Neuronal stem cell (in vitro differentiated cells): ENCODE data around the gene CPXM2.

ENCODE experiments used
- DNase-seq: peaks from one replicate; pipeline ENCODE4 v3.0.0-alpha.2; 2013; ENCODE audit warnings: low spot score
- H2AFZ ChIP-seq: one replicate; pipeline ENCODE4 v1.6.1; 2013; ENCODE audit warnings: mild to moderate bottlenecking, low read length, inconsistent platforms
- H2AK5ac ChIP-seq: 2 replicates; pipeline ENCODE4 v1.6.1; 2013; ENCODE audit warnings: low read depth, mild to moderate bottlenecking, inconsistent platforms, low read length, moderate library complexity, mixed read lengths
- H2BK120ac ChIP-seq: 2 replicates; pipeline ENCODE4 v1.6.1; 2013; ENCODE audit warnings: low read depth, mild to moderate bottlenecking, inconsistent platforms, low read length, moderate library complexity, mixed read lengths
- H2BK12ac ChIP-seq: one replicate; pipeline ENCODE4 v1.6.1; 2013; ENCODE audit warnings: low read length, inconsistent platforms
- H2BK15ac ChIP-seq: 2 replicates; pipeline ENCODE4 v1.6.1; 2013; ENCODE audit warnings: mild to moderate bottlenecking, low read length, inconsistent platforms, mixed read lengths
- H2BK5ac ChIP-seq: one replicate; pipeline ENCODE4 v1.6.1; 2013; ENCODE audit warnings: inconsistent platforms, mild to moderate bottlenecking, low read length, moderate library complexity
- H3K14ac ChIP-seq: one replicate; pipeline ENCODE4 v1.6.1; 2013; ENCODE audit warnings: low read length, inconsistent platforms
- H3K18ac ChIP-seq: 2 replicates; pipeline ENCODE4 v1.6.1; 2013; ENCODE audit warnings: low read length, inconsistent platforms
- H3K23ac ChIP-seq: 2 replicates; pipeline ENCODE4 v1.6.1; 2013; ENCODE audit warnings: low read depth, mild to moderate bottlenecking, mixed read lengths, low read length, inconsistent platforms; ENCODE audit not compliant: poor library complexity
- H3K27ac ChIP-seq: replicated peaks from 3 replicates; pipeline ENCODE4 v1.5.1; 2013; ENCODE audit warnings: low read length, inconsistent platforms
- H3K27me3 ChIP-seq, 3 experiments: 2 replicates each; pipeline ENCODE4 v1.6.1; 2013; ENCODE audit warnings: low read length in 3 of 3, mild to moderate bottlenecking in 2 of 3, inconsistent platforms in 1 of 3, low read depth in 1 of 3, mixed read lengths in 1 of 3, moderate library complexity in 1 of 3; ENCODE audit not compliant: control insufficient read depth in 3 of 3, insufficient read depth in 3 of 3
- H3K36me3 ChIP-seq, 2 donors: replicated peaks in 1 of 2; 2 replicates each; pipeline ENCODE4 v1.6.1; 2013; ENCODE audit warnings: low read length in 2 of 2; ENCODE audit not compliant: control insufficient read depth in 2 of 2, insufficient read depth in 2 of 2
- H3K4ac ChIP-seq: 2 replicates; pipeline ENCODE4 v1.6.1; 2013; ENCODE audit warnings: inconsistent platforms, mild to moderate bottlenecking, low read length, moderate library complexity
- H3K4me1 ChIP-seq, 2 donors: 1 replicate in 1 of 2; 2 replicates in 1 of 2; pipeline ENCODE4 v1.6.1; 2013; ENCODE audit warnings: low read length in 2 of 2, low read depth in 1 of 2; ENCODE audit not compliant: control insufficient read depth in 2 of 2, insufficient read depth in 1 of 2
- H3K4me2 ChIP-seq: one replicate; pipeline ENCODE4 v1.6.1; 2013; ENCODE audit warnings: mild to moderate bottlenecking, low read length, inconsistent platforms; ENCODE audit not compliant: insufficient read depth, poor library complexity, severe bottlenecking
- H3K4me3 ChIP-seq, 2 donors: 2 replicates each; pipeline ENCODE4 v1.5.1; 2013; ENCODE audit warnings: low read length in 2 of 2, mild to moderate bottlenecking in 2 of 2, inconsistent platforms in 1 of 2, moderate library complexity in 1 of 2
- H3K79me1 ChIP-seq: one replicate; pipeline ENCODE4 v1.6.1; 2013; ENCODE audit warnings: low read depth, mild to moderate bottlenecking, inconsistent platforms, low read length, moderate library complexity
- H3K9ac ChIP-seq: one replicate; pipeline ENCODE4 v1.6.1; 2013; ENCODE audit warnings: mild to moderate bottlenecking, low read depth, low read length, inconsistent platforms; ENCODE audit not compliant: poor library complexity
- H3K9me3 ChIP-seq, 2 donors: replicated peaks in 1 of 2; 2 replicates each; pipeline versions ENCODE3 to v1.6.1; 2013; ENCODE audit warnings: low read length in 2 of 2, mild to moderate bottlenecking in 2 of 2, inconsistent platforms in 1 of 2, low read depth in 1 of 2, mixed read lengths in 1 of 2, moderate library complexity in 1 of 2; ENCODE audit not compliant: control insufficient read depth in 2 of 2, insufficient read depth in 1 of 2
- H4K8ac ChIP-seq: one replicate; pipeline ENCODE4 v1.6.1; 2013; ENCODE audit warnings: low read depth, mild to moderate bottlenecking, inconsistent platforms, low read length, moderate library complexity
- H4K91ac ChIP-seq: one replicate; pipeline ENCODE4 v1.6.1; 2013; ENCODE audit warnings: low read length, low read depth, mild to moderate bottlenecking, inconsistent platforms; ENCODE audit not compliant: poor library complexity
- whole genome bisulfite sequencing, 2 donors: extraction: QIAGEN DNeasy Blood & Tissue Kit; methylation state at CpG; one replicate each; pipeline ENCODE4 v1.1.7; 2013; ENCODE audit warnings: missing lambda C conversion rate in 2 of 2, mixed read lengths in 1 of 2; ENCODE audit not compliant: insufficient read length in 2 of 2, insufficient replicate concordance in 1 of 2; ENCODE audit errors: extremely low coverage in 2 of 2; 5-methylcytosine and 5-hydroxymethylcytosine counted together

Gene CPXM2

GRCh38 chr10:123704812-123705211, 186.8 kb downstream of the CPXM2 start:
- no peak overlapping the region for H3K14ac ChIP-seq
- no peak overlapping the region for H2AK5ac ChIP-seq
- no peak overlapping the region for H2BK120ac ChIP-seq
- no peaks in the 10 kb centered on the region for H3K9me3 ChIP-seq
- no peak overlapping the region for H2AFZ ChIP-seq
- H4K8ac ChIP-seq = no peak overlapping the region
- no peak overlapping the region for H3K4me3 ChIP-seq
- no peaks in the 10 kb centered on the region for H3K4me1 ChIP-seq
- no peak for DNase-seq
- no CpG with 5 or more reads among the region's 6 CpGs for WGBS, 2 donors
- H3K4me2 ChIP-seq = no peak overlapping the region
- H3K4ac ChIP-seq = no peak overlapping the region
- H4K91ac ChIP-seq = no peak overlapping the region
- no peaks in the 10 kb centered on the region for H3K36me3 ChIP-seq
- H3K27ac ChIP-seq = no peak overlapping the region
- H3K9ac ChIP-seq = no peak overlapping the region
- no peak overlapping the region for H2BK5ac ChIP-seq
- H2BK15ac ChIP-seq = no peak overlapping the region
- H3K27me3 ChIP-seq = no peaks in the 10 kb centered on the region
- no peaks in the 10 kb centered on the region for H3K79me1 ChIP-seq
- H3K18ac ChIP-seq = no peak overlapping the region
- no peak overlapping the region for H3K23ac ChIP-seq
- H2BK12ac ChIP-seq = no peak overlapping the region

GRCh38 chr10:123704076-123704475, 187.5 kb downstream of the CPXM2 start:
- H3K23ac ChIP-seq = no peak overlapping the region
- no peaks in the 10 kb centered on the region for H3K79me1 ChIP-seq
- no peak overlapping the region for H3K4me2 ChIP-seq
- no peak overlapping the region for H3K4me3 ChIP-seq
- no peak overlapping the region for H2AK5ac ChIP-seq
- H3K18ac ChIP-seq = no peak overlapping the region
- no peaks in the 10 kb centered on the region for H3K4me1 ChIP-seq
- H3K36me3 ChIP-seq = no peaks in the 10 kb centered on the region
- no peaks in the 10 kb centered on the region for H3K9me3 ChIP-seq
- no peak overlapping the region for H2BK15ac ChIP-seq
- H2AFZ ChIP-seq = no peak overlapping the region
- H2BK12ac ChIP-seq = no peak overlapping the region
- WGBS, 2 donors = no CpG with 5 or more reads among the region's 8 CpGs
- no peak for DNase-seq
- H4K91ac ChIP-seq = no peak overlapping the region
- no peak overlapping the region for H2BK120ac ChIP-seq
- H3K27me3 ChIP-seq = no peaks in the 10 kb centered on the region
- no peak overlapping the region for H3K14ac ChIP-seq
- no peak overlapping the region for H3K9ac ChIP-seq
- H3K27ac ChIP-seq = no peak overlapping the region
- no peak overlapping the region for H3K4ac ChIP-seq
- no peak overlapping the region for H2BK5ac ChIP-seq
- H4K8ac ChIP-seq = no peak overlapping the region

- Histone ChIP-seq H4K8ac (no peak overlapping the region), H2BK12ac (no peak overlapping the region), H3K9me3 (no peaks in the 10 kb centered on the region), H2AFZ (no peak overlapping the region), H3K79me1 (no peaks in the 10 kb centered on the region), H3K4me2 (no peak overlapping the region), H3K4me3 (no peak overlapping the region), H3K9ac (no peak overlapping the region), H3K4me1 (no peaks in the 10 kb centered on the region), H3K27me3 (no peaks in the 10 kb centered on the region), H3K18ac (peak overlapping the region; percentile 54), H3K36me3 (no peaks in the 10 kb centered on the region), H3K23ac (no peak overlapping the region), H3K27ac (no peak overlapping the region), H2BK15ac (no peak overlapping the region), H2AK5ac (no peak overlapping the region), H3K14ac (no peak overlapping the region), H3K4ac (no peak overlapping the region), H4K91ac (no peak overlapping the region), H2BK120ac (no peak overlapping the region), H2BK5ac (no peak overlapping the region)
- no CpG with 5 or more reads among the region's 6 CpGs for WGBS, 2 donors
- DNase-seq = no peak
These were observed 188.3 kb downstream of the CPXM2 start for GRCh38 chr10:123703195-123703790.
